Ovary (tissue), 9 donors: Measurements from ENCODE around the gene ENG. TPM values are rescaled to one million over a fixed set of nuclear protein-coding genes. Genes with fewer than 3 reads are reported as not detected.
A peak's percentile ranks its signal among the peaks of the same experiment; 100 is the strongest.

Source experiments
- DNase-seq, 5 donors: peaks; one replicate each; pipeline ENCODE4 v3.0.0-alpha.2; 2019 to 2020
- H3K27ac ChIP-seq, 2 donors: fragments of 200-600 bp; one replicate each; pipeline versions ENCODE4 v1.5.1 to v1.8.0; 2019 to 2022
- H3K27me3 ChIP-seq: fragments of 200-600 bp; one replicate; pipeline ENCODE4 v1.8.0; 2022
- H3K36me3 ChIP-seq: fragments of 200-600 bp; sonication (generic); one replicate; pipeline ENCODE4 v1.5.1; 2019
- H3K4me1 ChIP-seq: one replicate; pipeline ENCODE4 v1.8.1; 2013; ENCODE audit warnings: mild to moderate bottlenecking, moderate library complexity; ENCODE audit not compliant: insufficient read depth
- H3K4me3 ChIP-seq: fragments of 200-600 bp; sonication (generic); one replicate; pipeline ENCODE4 v1.5.1; 2017
- H3K9me3 ChIP-seq, 2 donors: fragments of 200-600 bp in 1 of 2; sonication (generic) in 1 of 2; one replicate each; pipeline versions ENCODE4 v1.5.1 to v1.8.1; 2013 to 2019; ENCODE audit warnings: mild to moderate bottlenecking in 1 of 2, moderate library complexity in 1 of 2
- CTCF ChIP-seq, 3 donors: fragments of 450-650 bp in 2 of 3; fragments of 200-600 bp in 1 of 3; IDR thresholded peaks; one replicate each; pipeline versions ENCODE4 v1.5.1 to v1.8.0; 2016 to 2022; ENCODE audit warnings: antibody characterized with exemption in 3 of 3, mild to moderate bottlenecking in 1 of 3
- EP300 ChIP-seq: sonication (generic); formaldehyde crosslinking; IDR thresholded peaks from one replicate; pipeline ENCODE4 v1.6.1; 2017; ENCODE audit warnings: antibody characterized with exemption
- POLR2A ChIP-seq: fragments of 450-650 bp; IDR thresholded peaks from one replicate; pipeline ENCODE4 v1.6.1; 2017; ENCODE audit warnings: antibody characterized with exemption, mild to moderate bottlenecking, moderate library complexity
- WGBS, 3 donors: extraction: QIAGEN DNeasy Blood & Tissue Kit in 1 of 3; methylation state at CpG; one replicate each; pipeline versions ENCODE4 v1.1.5 to v1.1.7; 2013 to 2017; 5-methylcytosine and 5-hydroxymethylcytosine counted together
- intact Hi-C, 4 donors: fragments of 100-400 bp; cut with DNase I; formaldehyde crosslinking; loops; one replicate each; pipeline versions ENCODE4 v1.11.0 to v1.15.1; 2022 to 2023
- polyA plus RNA-seq, 2 donors: library from polyadenylated mRNA; stranded (reverse); fragments of 200-250 nt in 1 of 2; fragments of 350-450 nt in 1 of 2; fragmentation: Illumina TruSeq in 1 of 2; extraction: RNeasy Lipid Tissue Mini Kit (QIAGEN cat#74804) in 1 of 2; gene quantifications; one replicate each; pipeline ENCODE4 v1.2.3, GENCODE V29; 2013 to 2014
- total RNA-seq, 7 donors: library from RNA; depleted of rRNA in 2 of 7; stranded (reverse); fragments of >200 nt in 2 of 7; fragmentation: NEBNext Ultra II Directional in 3 of 7; extraction: Animal tissue kit (Norgen Biotek cat#: 25700) in 3 of 7; gene quantifications; one replicate each; pipeline versions ENCODE4 v1.1.0 to v1.2.4, GENCODE V29; 2016 to 2023
- donor health status: DM: no; HTN: no; CAD: no; lungs with moderate emphysema.
- donor health status: DM: no; HTN: no; CAD: no.
- donor health status: Bipolar disorder and iron deficiency.
- donor health status: DM: yes; HTN: yes; CAD: no.
- donor health status: DM: no; HTN: no; CAD: no.
- donor health status: DM: yes; HTN: yes; CAD: no.

Gene ENG
- total and polyA plus RNA-seq, 9 donors, result 54.7 to 298 (median 191) TPM

GRCh38 chr9:127790094-127790855, 64.2 kb downstream of the ENG start:
- Histone ChIP-seq H3K4me1 (peaks cover 15% of the 10 kb centered on the region), H3K27me3 (no peaks in the 10 kb centered on the region), H3K4me3 (no peak overlapping the region), H3K9me3 (no peaks in the 10 kb centered on the region), H3K27ac (peak overlapping the region in 1 of 2 donors; percentile 28), H3K36me3 (no peaks in the 10 kb centered on the region)
- no peak for DNase-seq
- TF ChIP-seq CTCF (IDR thresholded peaks at IDR 0.05), result no peak
- TF ChIP-seq EP300, result no peak
- TF ChIP-seq POLR2A, result no peak
- 74 to 79% (median 75%) methylated on average over 9 of the region's 9 CpGs for WGBS, 3 donors
- intact Hi-C loops, result loop anchor here in 1 of 4 donors (5.0 to 10.0 kb wide), 2 partner anchors 75 to 132 kb away; no protein-coding TSS in a partner anchor

GRCh38 chr9:127789179-127789578, 65.3 kb downstream of the ENG start:
- Histone ChIP-seq H3K4me1 (peaks cover 14% of the 10 kb centered on the region), H3K9me3 (no peaks in the 10 kb centered on the region), H3K36me3 (no peaks in the 10 kb centered on the region), H3K27ac (peak overlapping the region in 1 of 2 donors; percentile 29), H3K27me3 (no peaks in the 10 kb centered on the region), H3K4me3 (no peak overlapping the region)
- TF ChIP-seq POLR2A (no peak), EP300 (no peak), CTCF (IDR thresholded peaks at IDR 0.05) (no peak)
- 69 to 76% (median 70%) methylated on average over 25 of the region's 25 CpGs for WGBS, 3 donors
- intact Hi-C loops, result loop anchor here in 3 of 4 donors (5.0 to 10.0 kb wide), 4 partner anchors 76 to 202 kb away; partner anchors contain the start of gene ST6GALNAC4 (in 1 of the 3)
- DNase-seq, result peak in 1 of 5 donors; percentile 50

- peak overlapping the region in 1 of 2 donors; percentile 46 for H3K27ac ChIP-seq
- TF ChIP-seq CTCF (IDR thresholded peaks at IDR 0.05), result no peak
- no peaks in the 10 kb centered on the region for H3K36me3 ChIP-seq
- H3K9me3 ChIP-seq, result no peaks in the 10 kb centered on the region
- H3K4me1 ChIP-seq, result peaks cover 13% of the 10 kb centered on the region
- intact Hi-C loops, result loop anchor here in 3 of 4 donors (5.0 to 10.0 kb wide), 4 partner anchors 76 to 201 kb away; partner anchors contain the start of gene ST6GALNAC4 (in 1 of the 3)
- 70 to 79% (median 70%) methylated on average over 26 of the region's 26 CpGs for WGBS, 3 donors
- no peaks in the 10 kb centered on the region for H3K27me3 ChIP-seq
- peak in 1 of 5 donors; percentile 43 for DNase-seq
- H3K4me3 ChIP-seq, result no peak overlapping the region
These were observed 66.0 kb downstream of the ENG start for GRCh38 chr9:127788337-127789011.

GRCh38 chr9:127786773-127787104, 67.7 kb downstream of the ENG start:
- intact Hi-C loops, result loop anchor here in 3 of 4 donors (5.0 to 10.0 kb wide), 4 partner anchors 78 to 199 kb away; partner anchors contain the start of gene ST6GALNAC4 (in 1 of the 3)
- DNase-seq, result no peak
- H3K36me3 ChIP-seq, result no peaks in the 10 kb centered on the region
- no peaks in the 10 kb centered on the region for H3K9me3 ChIP-seq
- 1 to 3% (median 2%) methylated on average over 12 of the region's 12 CpGs for WGBS, 3 donors
- peak overlapping the region in 1 of 2 donors; percentile 95 for H3K27ac ChIP-seq
- H3K4me3 ChIP-seq, result peak overlapping the region; percentile 100
- H3K27me3 ChIP-seq, result no peaks in the 10 kb centered on the region
- H3K4me1 ChIP-seq, result peaks cover 11% of the 10 kb centered on the region
- TF ChIP-seq CTCF (IDR thresholded peaks at IDR 0.05), result peak in 1 of 3 donors; percentile 13
- TF ChIP-seq EP300, result no peak
